Measurements from ENCODE around the gene NOCT. TPM values are rescaled to one million over a fixed set of nuclear protein-coding genes. Genes with fewer than 3 reads are reported as not detected.
A peak's percentile ranks its signal among the peaks of the same experiment; 100 is the strongest.

The NOCT gene
- total and polyA plus RNA-seq, 2 experiments from 2014 or later = 16.0 to 76.6 TPM

GRCh38 chr4:139011225-139011950, 4.2 kb upstream of the NOCT start:
- TF ChIP-seq EZH2phosphoT487 (IDR thresholded peaks at IDR 0.05; ENCODE audit: unreplicated experiment) (no peak), CTCF (conservative IDR thresholded peaks at IDR 0.05; ENCODE audit: low read depth in 2 of 2) (no peak), NANOG (IDR thresholded peaks at IDR 0.05; ENCODE audit: borderline replicate concordance) (no peak), EZH2 (IDR thresholded peaks at IDR 0.05; ENCODE audit: low read depth, unreplicated experiment) (no peak), ETS1 (IDR thresholded peaks at IDR 0.05) (no peak), ZNF462 (CRISPR knock-in tag; IDR thresholded peaks at IDR 0.05) (no peak), ZNF114 (CRISPR knock-in tag; IDR thresholded peaks at IDR 0.05) (no peak), ZNF331 (CRISPR knock-in tag; IDR thresholded peaks at IDR 0.05; ENCODE audit: low read depth) (no peak), POLR2AphosphoS5 (IDR thresholded peaks at IDR 0.05; ENCODE audit: low read depth) (no peak)
- TF ChIP-seq, protein P1, sequence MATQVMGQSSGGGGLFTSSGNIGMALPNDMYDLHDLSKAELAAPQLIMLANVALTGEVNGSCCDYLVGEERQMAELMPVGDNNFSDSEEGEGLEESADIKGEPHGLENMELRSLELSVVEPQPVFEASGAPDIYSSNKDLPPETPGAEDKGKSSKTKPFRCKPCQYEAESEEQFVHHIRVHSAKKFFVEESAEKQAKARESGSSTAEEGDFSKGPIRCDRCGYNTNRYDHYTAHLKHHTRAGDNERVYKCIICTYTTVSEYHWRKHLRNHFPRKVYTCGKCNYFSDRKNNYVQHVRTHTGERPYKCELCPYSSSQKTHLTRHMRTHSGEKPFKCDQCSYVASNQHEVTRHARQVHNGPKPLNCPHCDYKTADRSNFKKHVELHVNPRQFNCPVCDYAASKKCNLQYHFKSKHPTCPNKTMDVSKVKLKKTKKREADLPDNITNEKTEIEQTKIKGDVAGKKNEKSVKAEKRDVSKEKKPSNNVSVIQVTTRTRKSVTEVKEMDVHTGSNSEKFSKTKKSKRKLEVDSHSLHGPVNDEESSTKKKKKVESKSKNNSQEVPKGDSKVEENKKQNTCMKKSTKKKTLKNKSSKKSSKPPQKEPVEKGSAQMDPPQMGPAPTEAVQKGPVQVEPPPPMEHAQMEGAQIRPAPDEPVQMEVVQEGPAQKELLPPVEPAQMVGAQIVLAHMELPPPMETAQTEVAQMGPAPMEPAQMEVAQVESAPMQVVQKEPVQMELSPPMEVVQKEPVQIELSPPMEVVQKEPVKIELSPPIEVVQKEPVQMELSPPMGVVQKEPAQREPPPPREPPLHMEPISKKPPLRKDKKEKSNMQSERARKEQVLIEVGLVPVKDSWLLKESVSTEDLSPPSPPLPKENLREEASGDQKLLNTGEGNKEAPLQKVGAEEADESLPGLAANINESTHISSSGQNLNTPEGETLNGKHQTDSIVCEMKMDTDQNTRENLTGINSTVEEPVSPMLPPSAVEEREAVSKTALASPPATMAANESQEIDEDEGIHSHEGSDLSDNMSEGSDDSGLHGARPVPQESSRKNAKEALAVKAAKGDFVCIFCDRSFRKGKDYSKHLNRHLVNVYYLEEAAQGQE (IDR thresholded peaks at IDR 0.05; ENCODE audit: unreplicated experiment) = no peak
- Histone ChIP-seq H3K27ac (ENCODE audit: low read depth) (no peak overlapping the region), H3K79me2 (replicated peaks; ENCODE audit: insufficient read depth) (peaks cover 5% of the 10 kb centered on the region), H3K9me2 (ENCODE audit: insufficient read depth) (no peaks in the 10 kb centered on the region), H3K36me3 (ENCODE audit: insufficient read depth) (no peaks in the 10 kb centered on the region; the same call in 1 of the 2 replicates), H3K4me3 (no peak overlapping the region), H4K20me1 (replicated peaks; ENCODE audit: insufficient read depth) (no peaks in the 10 kb centered on the region), H3K4me2 (no peak overlapping the region), H3K27me3 (ENCODE audit: insufficient read depth) (no peaks in the 10 kb centered on the region), H3F3A (replicated peaks; ENCODE audit: low read depth) (0 out of 2 replicates have a peak, but pooled peaks cover 3% of the 10 kb centered on the region), H2AFZ (no peak overlapping the region), H3K4me1 (ENCODE audit: insufficient read depth) (peaks cover 19% of the 10 kb centered on the region)
- peak overlapping the region; percentile 19; the same call in 1 of the 2 replicates for H3K27ac Mint-ChIP-seq
- DNase-seq (ENCODE audit: low spot score) = no peak
- H3K4me3 Mint-ChIP-seq = no peak overlapping the region
- ATAC-seq = no peak
- peaks cover 20% of the 10 kb centered on the region for H3K4me1 Mint-ChIP-seq
- H3K9me3 Mint-ChIP-seq = peaks cover 16% of the 10 kb centered on the region
- peaks cover 14% of the 10 kb centered on the region for H3K36me3 Mint-ChIP-seq (ENCODE audit: low read depth)
- H3K27me3 Mint-ChIP-seq (ENCODE audit: insufficient read depth, low read depth, poor library complexity) = peaks cover 16% of the 10 kb centered on the region
